ENCODE results near the gene PLPP7.

Gene PLPP7

GRCh38 chr9:131281119-131281965 is 8.2 kb upstream of the PLPP7 start:
- no peak for DNase-seq (ENCODE audit: low read depth)

DNA sequence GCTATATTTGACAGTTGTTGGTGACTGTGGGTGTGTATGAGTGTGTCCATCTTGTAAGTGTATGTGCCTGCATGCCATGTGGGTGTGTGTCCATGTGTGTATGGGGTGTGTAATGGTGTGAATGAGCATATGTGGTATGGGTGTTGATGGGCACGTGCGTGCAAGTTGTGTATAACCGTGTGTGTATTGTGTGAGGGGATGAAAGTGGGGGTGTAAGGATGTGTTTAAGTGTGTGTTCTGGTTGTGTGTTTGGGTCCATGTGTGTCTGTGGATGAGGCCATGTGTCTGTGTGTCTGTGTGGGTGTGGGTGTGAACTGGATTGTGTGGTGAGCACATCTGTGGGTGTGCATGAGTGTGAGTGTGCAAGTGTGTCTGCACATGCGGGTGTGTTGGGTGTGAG is 7.3 kb upstream of the PLPP7 start:
- no peak for DNase-seq (ENCODE audit: low read depth)

- DNase-seq (ENCODE audit: low read depth): no peak
Measured at GRCh38 chr9:131282688-131283422, 6.7 kb upstream of the PLPP7 start.

GRCh38 chr9:131284856-131285255 is 4.7 kb upstream of the PLPP7 start:
- no peak for DNase-seq (ENCODE audit: low read depth)

DNA sequence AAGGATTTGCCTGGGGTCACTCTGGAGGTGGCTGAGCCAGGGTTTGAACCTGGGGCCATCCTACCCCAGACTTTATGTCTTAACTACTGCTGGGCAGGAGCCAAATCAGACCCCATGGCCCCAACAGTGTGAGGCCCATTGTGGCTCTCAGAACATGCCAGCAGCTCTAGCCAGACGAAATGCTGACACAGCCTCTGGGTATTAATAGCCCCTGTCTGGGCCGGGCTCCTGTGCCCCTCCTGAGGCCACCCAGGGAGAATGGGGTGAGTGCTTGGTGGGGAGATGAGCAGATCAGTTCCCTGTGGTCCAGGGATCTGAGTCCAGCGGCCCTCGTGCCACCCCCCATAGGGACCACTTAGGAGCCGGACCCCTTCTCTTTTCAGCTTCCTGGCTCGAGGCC is 2.2 kb upstream of the PLPP7 start:
- no peak for DNase-seq (ENCODE audit: low read depth)

GRCh38 chr9:131288217-131288616 is 1.3 kb upstream of the PLPP7 start:
- DNase-seq (ENCODE audit: low read depth): no peak

DNA sequence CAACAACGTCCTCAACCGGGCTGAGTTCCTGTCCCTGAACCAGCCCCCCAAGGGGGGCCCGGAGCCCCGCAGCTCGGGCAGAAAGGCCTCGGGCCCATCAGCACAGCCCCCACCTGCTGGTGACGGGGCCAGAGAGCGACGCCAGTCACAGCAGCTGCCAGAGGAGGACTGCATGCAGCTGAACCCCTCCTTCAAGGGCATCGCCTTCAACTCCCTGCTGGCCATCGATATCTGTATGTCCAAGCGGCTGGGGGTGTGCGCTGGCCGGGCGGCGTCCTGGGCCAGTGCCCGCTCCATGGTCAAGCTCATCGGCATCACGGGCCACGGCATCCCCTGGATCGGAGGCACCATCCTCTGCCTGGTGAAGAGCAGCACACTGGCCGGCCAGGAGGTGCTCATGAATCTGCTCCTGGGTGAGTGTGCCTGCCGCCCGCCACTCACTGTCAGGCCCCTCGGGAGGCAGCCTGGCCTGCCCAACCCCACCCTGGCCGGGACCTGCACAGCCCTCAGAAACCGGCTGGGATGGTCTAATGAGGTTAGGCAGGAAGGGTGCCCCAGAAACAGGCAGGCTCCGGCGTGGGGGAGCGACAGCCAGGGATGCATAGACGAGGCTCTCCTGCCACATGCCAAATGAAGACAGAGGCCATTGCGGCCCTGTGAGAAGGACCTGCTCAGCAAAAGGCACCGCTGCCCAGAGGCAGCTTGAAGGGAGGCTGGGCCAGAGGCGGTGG is 678 bp downstream of the PLPP7 start:
- DNase-seq (ENCODE audit: low read depth): no peak

GRCh38 chr9:131290767-131291370 is 1.3 kb downstream of the PLPP7 start:
- no peak for DNase-seq (ENCODE audit: low read depth)

GRCh38 chr9:131291795-131292315 is 2.3 kb downstream of the PLPP7 start:
- no peak for DNase-seq (ENCODE audit: low read depth)

GRCh38 chr9:131292937-131293336 is 3.4 kb downstream of the PLPP7 start:
- DNase-seq (ENCODE audit: low read depth): no peak

DNA sequence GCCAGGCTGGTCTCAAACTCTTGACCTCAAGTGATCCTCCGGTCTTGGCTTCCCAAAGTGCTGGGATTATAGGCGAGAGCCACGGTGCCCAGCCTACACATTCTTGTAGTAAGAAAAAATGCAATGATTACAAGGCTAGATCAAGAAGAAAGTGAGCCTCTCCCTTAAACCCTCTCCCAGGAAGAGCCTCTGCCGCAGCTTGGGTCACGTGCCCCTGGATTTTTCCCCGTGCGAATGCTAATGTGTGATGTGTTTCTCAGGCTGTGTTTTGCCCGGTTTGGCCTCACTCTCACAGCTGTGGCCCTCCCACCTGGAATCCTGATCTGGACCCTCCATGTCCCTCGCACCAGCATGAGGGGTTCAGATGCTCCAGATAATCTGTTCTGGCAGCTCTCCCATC is 6.9 kb downstream of the PLPP7 start:
- DNase-seq (ENCODE audit: low read depth): no peak

- DNase-seq (ENCODE audit: low read depth): no peak
Measured at GRCh38 chr9:131296906-131297500, 7.5 kb downstream of the PLPP7 start.

- no peak for DNase-seq (ENCODE audit: low read depth)
Measured at GRCh38 chr9:131297903-131298302, 8.4 kb downstream of the PLPP7 start.

DNA sequence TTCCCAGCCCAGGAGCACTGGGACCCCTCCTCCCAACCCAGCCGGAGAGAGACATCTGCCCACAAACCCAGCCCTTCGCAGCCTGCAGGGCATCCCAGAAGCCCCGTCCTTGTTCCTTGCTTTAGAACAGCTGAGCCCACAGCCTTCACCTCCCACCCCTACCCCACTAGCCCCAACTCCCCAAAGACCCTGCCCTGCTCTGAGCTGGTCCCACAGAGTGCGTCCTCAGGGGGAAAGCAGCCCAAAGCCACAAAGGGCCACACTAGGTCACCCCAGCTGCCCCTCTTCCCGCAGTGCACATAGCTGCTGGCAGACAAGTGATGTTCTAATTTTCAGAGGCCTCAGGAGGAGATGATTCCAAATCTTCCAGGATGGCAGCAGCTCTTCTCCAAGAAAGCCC is 8.8 kb downstream of the PLPP7 start:
- DNase-seq (ENCODE audit: low read depth): no peak

- no peak for DNase-seq (ENCODE audit: low read depth)
Measured at GRCh38 chr9:131298816-131299215, 9.3 kb downstream of the PLPP7 start.

- no peak for DNase-seq (ENCODE audit: low read depth)
Measured at GRCh38 chr9:131299346-131299960, 9.9 kb downstream of the PLPP7 start.

DNA sequence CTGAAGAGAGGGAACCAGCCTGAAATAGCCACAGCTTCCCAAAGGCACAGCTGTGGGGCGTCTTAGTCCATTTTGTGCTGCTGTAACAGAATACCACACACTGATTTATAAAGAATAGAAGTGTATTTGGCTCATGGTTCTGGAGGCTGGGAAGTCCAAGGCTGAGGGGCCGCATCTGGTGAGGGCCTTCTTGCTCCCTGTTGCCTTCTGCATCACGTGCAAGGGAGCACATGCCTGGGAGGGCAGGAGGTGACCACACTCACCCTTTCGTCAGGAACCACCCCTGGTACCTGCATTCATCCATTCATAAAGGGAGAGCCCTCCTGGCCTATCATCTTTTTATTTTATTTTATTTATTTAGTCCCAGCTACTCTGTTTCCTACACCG is 10.4 kb downstream of the PLPP7 start:
- no peak for DNase-seq (ENCODE audit: low read depth)

DNA sequence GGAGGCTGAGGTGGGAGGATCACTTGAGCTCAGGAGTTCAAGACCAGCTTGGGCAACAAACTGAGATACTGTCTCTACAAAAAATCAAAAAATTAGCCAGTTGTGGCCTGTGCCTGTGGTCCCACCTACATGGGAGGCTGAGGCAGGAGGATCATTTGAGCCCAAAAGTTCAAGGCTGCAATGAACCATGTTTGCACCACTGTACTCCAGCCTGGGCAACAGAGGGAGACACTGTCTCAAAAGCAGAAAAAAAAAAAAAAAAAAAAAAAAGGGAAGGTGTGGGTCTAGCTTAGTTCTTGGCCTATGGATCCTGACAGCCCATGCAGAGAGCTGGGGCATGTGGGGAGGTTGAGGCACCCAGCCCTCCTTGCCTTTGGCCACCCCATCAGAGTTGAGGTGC is 10.9 kb downstream of the PLPP7 start:
- DNase-seq (ENCODE audit: low read depth): no peak

- DNase-seq (ENCODE audit: low read depth): no peak
Measured at GRCh38 chr9:131302244-131303075, 12.9 kb downstream of the PLPP7 start.

Data from stimulated activated CD8-positive, alpha-beta memory T cell treated with anti-CD3 and anti-CD28 coated beads, Interleukin-12 subunit alpha, Interleukin-12 subunit beta, amount 100 ng/mL, for 1 hour (primary cell).